Upper lobe of left lung (tissue), 6 donors: ENCODE measurements around the gene ATP2B2. TPM values are rescaled to one million over a fixed set of nuclear protein-coding genes. Genes with fewer than 3 reads are reported as not detected.

Experiments
- ATAC-seq, 2 donors: fragments of 200-7000 bp; cut with Tn5 transposase; one replicate each; pipeline ENCODE4 v1.9.1; 2022; ENCODE audit warnings: mild to moderate bottlenecking in 2 of 2, moderate library complexity in 2 of 2; ENCODE audit not compliant: low FRiP score in 2 of 2
- DNase-seq, 2 donors: peaks; one replicate each; pipeline ENCODE4 v3.0.0-alpha.2; 2019 to 2020
- H3K27ac ChIP-seq, 4 donors: fragments of 200-600 bp; sonication (generic); one replicate each; pipeline ENCODE4 v1.5.1; 2016 to 2019
- H3K27me3 ChIP-seq, 4 donors: fragments of 200-600 bp; sonication (generic); one replicate each; pipeline ENCODE4 v1.5.1; 2017 to 2019
- H3K36me3 ChIP-seq, 4 donors: fragments of 200-600 bp; sonication (generic); one replicate each; pipeline ENCODE4 v1.5.1; 2016 to 2019
- H3K4me1 ChIP-seq, 4 donors: fragments of 200-600 bp; sonication (generic); one replicate each; pipeline ENCODE4 v1.5.1; 2018 to 2019
- H3K4me3 ChIP-seq, 4 donors: fragments of 200-600 bp; sonication (generic); one replicate each; pipeline ENCODE4 v1.5.1; 2017 to 2019; ENCODE audit warnings: mild to moderate bottlenecking in 2 of 4, moderate library complexity in 1 of 4
- H3K9me3 ChIP-seq, 4 donors: fragments of 200-600 bp; sonication (generic); one replicate each; pipeline ENCODE4 v1.5.1; 2018 to 2019
- CTCF ChIP-seq, 6 experiments: fragments of 450-650 bp in 4 of 6; fragments of 200-600 bp in 2 of 6; sonication (generic) in 2 of 6; IDR thresholded peaks; one replicate each; pipeline ENCODE4 v1.5.1; 2016 to 2019; ENCODE audit warnings: antibody characterized with exemption in 6 of 6
- EP300 ChIP-seq, 4 donors: sonication (generic); formaldehyde crosslinking; IDR thresholded peaks; one replicate each; pipeline ENCODE4 v1.5.1; 2017; ENCODE audit warnings: antibody characterized with exemption in 4 of 4, control low read depth in 2 of 4
- POLR2A ChIP-seq, 4 donors: fragments of 450-650 bp; IDR thresholded peaks; one replicate each; pipeline ENCODE4 v1.5.1; 2016 to 2017; ENCODE audit warnings: antibody characterized with exemption in 4 of 4, mild to moderate bottlenecking in 2 of 4
- POLR2AphosphoS5 ChIP-seq, 2 donors: sonication (generic); formaldehyde crosslinking; IDR thresholded peaks; one replicate each; pipeline ENCODE4 v1.5.1; 2017; ENCODE audit warnings: antibody characterized with exemption in 2 of 2
- WGBS, 2 donors: methylation state at CpG; one replicate each; pipeline ENCODE4 v1.1.5; 2017 to 2018; 5-methylcytosine and 5-hydroxymethylcytosine counted together
- total RNA-seq, 6 donors: library from RNA; depleted of rRNA in 4 of 6; stranded (reverse); fragments of >200 nt in 4 of 6; gene quantifications; one replicate each; pipeline versions ENCODE4 v1.1.0 to v1.2.1, GENCODE V29; 2016 to 2021
- donor health status: DM: no; HTN: no; CAD: no; lungs with moderate emphysema.
- donor health status: DM: no; HTN: yes; CAD: no; lungs with severe emphysema.

The ATP2B2 gene
- total RNA-seq, 6 donors from 2014 or later: 0.13 to 0.30 TPM; not detected in 4

GRCh38 chr3:10345911-10346310 is 159.5 kb downstream of the ATP2B2 start:
- no peak overlapping the region for H3K4me3 ChIP-seq
- H3K36me3 ChIP-seq: no peaks in the 10 kb centered on the region
- ATAC-seq: no peak
- no peak for TF ChIP-seq POLR2AphosphoS5 (IDR thresholded peaks at IDR 0.05)
- no peak for TF ChIP-seq POLR2A (IDR thresholded peaks at IDR 0.05)
- no peak for TF ChIP-seq EP300 (IDR thresholded peaks at IDR 0.05)
- no peak for TF ChIP-seq CTCF (IDR thresholded peaks at IDR 0.05)
- DNase-seq: peak in 1 of 2 donors; percentile 81
- 85% methylated on average over 15 of the region's 15 CpGs; no CpG with 5 or more reads in 1 of the 2 donors for WGBS, 2 donors
- H3K27me3 ChIP-seq: no peaks in the 10 kb centered on the region
- no peaks in the 10 kb centered on the region for H3K9me3 ChIP-seq
- no peak overlapping the region for H3K27ac ChIP-seq
- H3K4me1 ChIP-seq: no peaks in the 10 kb centered on the region

GRCh38 chr3:10344944-10345575 is 160.3 kb downstream of the ATP2B2 start:
- Histone ChIP-seq H3K36me3 (no peaks in the 10 kb centered on the region), H3K4me1 (no peaks in the 10 kb centered on the region), H3K27me3 (no peaks in the 10 kb centered on the region), H3K27ac (no peak overlapping the region), H3K4me3 (no peak overlapping the region), H3K9me3 (no peaks in the 10 kb centered on the region)
- 70% methylated on average over 19 of the region's 19 CpGs; no CpG with 5 or more reads in 1 of the 2 donors for WGBS, 2 donors
- DNase-seq: peak in 1 of 2 donors; percentile 54
- no peak for ATAC-seq
- TF ChIP-seq CTCF (IDR thresholded peaks at IDR 0.05): no peak
- no peak for TF ChIP-seq POLR2A (IDR thresholded peaks at IDR 0.05)

GRCh38 chr3:10344147-10344943 is 161.0 kb downstream of the ATP2B2 start:
- WGBS, 2 donors: 26 to 29% methylated on average over 4 to 9 of the region's 9 CpGs
- no peaks in the 10 kb centered on the region for H3K36me3 ChIP-seq
- H3K9me3 ChIP-seq: no peaks in the 10 kb centered on the region
- H3K4me3 ChIP-seq: no peak overlapping the region
- H3K4me1 ChIP-seq: no peaks in the 10 kb centered on the region
- peak in 1 of 2 donors; percentile 50 for ATAC-seq
- H3K27ac ChIP-seq: no peak overlapping the region
- no peaks in the 10 kb centered on the region for H3K27me3 ChIP-seq
- DNase-seq: peak in 1 of 2 donors; percentile 29
- TF ChIP-seq EP300 (IDR thresholded peaks at IDR 0.05) (no peak), CTCF (IDR thresholded peaks at IDR 0.05) (peak; percentile 59 to 87 (median 72))

- Histone ChIP-seq H3K4me1 (no peaks in the 10 kb centered on the region), H3K36me3 (no peaks in the 10 kb centered on the region), H3K9me3 (no peaks in the 10 kb centered on the region), H3K27ac (no peak overlapping the region), H3K4me3 (no peak overlapping the region), H3K27me3 (no peaks in the 10 kb centered on the region)
- ATAC-seq (no peak), DNase-seq (no peak)
- 58 to 63% methylated on average over 11 of the region's 11 CpGs for WGBS, 2 donors
- TF ChIP-seq POLR2A (IDR thresholded peaks at IDR 0.05) (no peak), CTCF (IDR thresholded peaks at IDR 0.05) (no peak), POLR2AphosphoS5 (IDR thresholded peaks at IDR 0.05) (no peak), EP300 (IDR thresholded peaks at IDR 0.05) (no peak)
Observed at GRCh38 chr3:10343526-10343925, 161.9 kb downstream of the ATP2B2 start.
